GM21619 (cell line): ENCODE results near the gene KRTAP13-4.

Source experiments
- ATAC-seq: cut with Tn5 transposase; IDR thresholded peaks from one replicate; pipeline ENCODE4 v1.9.1; 2021; ENCODE audit not compliant: unreplicated experiment

KRTAP13-4 gene, protein sequence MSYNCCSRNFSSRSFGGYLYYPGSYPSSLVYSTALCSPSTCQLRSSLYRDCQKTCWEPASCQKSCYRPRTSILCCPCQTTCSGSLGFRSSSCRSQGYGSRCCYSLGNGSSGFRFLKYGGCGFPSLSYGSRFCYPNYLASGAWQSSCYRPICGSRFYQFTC

DNA sequence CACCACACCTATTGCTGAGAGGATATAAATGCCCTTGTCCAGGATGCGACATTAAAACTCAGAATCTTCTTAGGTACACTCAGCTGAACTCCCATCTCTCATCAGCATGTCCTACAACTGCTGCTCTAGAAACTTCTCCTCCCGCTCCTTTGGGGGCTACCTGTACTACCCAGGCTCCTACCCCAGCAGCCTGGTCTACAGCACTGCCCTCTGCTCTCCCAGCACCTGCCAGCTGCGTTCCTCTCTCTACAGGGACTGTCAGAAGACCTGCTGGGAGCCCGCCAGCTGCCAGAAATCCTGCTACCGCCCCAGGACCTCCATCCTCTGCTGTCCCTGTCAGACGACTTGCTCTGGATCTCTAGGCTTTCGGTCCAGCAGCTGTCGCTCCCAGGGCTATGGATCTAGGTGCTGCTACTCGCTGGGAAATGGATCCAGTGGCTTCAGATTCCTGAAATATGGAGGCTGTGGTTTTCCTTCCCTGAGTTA is at the start of gene KRTAP13-4:
Gene KRTAP13-4 (plus strand): TSS at position 51 of the 486 bp plus-strand sequence. CDS start 56 bp downstream, at position 107.
- no peak for ATAC-seq

DNA sequence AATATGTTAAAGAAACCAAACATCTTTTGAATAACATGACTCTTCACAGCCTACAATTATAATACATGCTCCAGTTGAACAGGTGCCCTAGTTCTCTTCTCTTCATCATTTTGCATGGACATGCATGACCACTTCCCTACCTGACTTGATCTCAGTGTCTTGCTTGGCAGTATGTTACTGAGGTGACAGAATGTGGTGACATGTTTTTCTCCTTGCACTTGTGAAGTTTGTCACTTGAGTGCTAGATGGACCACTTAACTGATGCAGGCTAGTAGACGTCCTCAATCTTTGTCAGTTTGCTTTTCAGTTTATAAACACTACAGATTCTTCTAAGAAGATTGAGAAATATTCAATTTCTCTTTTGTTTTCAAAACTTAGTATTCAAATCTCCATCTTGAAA is 47.8 kb upstream of the KRTAP13-4 start:
- no peak for ATAC-seq

- no peak for ATAC-seq
Measured at GRCh38 chr21:30391492-30392025, 38.5 kb upstream of the KRTAP13-4 start.

- ATAC-seq, result no peak
Measured at GRCh38 chr21:30395731-30396130, 34.3 kb upstream of the KRTAP13-4 start, which contains the start of gene KRTAP13-1. Gene KRTAP13-1 (plus strand): TSS chr21:30396031. CDS start chr21:30396087, 56 bp downstream.

- ATAC-seq, result no peak
Measured at GRCh38 chr21:30408782-30409494, 21.1 kb upstream of the KRTAP13-4 start.

DNA sequence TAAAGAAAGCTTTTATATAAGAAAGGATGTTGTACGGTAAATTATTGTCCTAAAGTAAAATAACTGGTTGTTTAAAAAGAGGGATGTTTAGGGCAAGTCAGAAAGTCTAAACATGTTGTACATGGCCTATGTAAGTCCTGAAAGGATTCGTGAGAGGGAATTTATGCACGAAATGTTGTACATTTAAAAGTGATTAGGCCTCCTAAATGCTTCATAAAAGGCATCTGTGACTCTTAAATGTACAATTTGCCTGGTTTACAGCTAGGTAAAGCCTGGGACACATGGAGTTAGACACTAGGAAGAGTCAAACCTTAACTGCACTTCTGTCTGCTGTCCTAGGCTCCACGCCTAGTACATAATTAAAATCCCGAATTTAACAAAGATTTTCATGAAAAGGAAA is 14.0 kb upstream of the KRTAP13-4 start:
- ATAC-seq, result no peak

DNA sequence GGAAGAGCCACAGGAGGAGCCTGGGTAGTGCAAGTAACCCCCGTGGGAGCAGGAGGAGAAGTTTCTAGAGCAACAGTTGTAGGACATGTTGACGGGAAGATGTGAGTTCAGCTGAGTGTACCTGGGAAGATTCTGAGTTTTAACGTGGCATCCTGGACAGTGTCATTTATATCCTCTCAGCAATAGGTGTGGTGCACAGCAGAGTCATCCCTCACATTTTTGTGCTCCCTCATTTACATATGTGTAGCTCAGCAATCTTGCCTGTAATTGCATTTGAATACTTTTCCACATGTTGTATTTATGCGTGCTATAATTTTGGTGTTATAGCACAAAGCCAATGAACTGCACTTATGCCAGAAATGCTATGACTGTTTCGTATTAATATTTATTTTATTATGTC is 4.2 kb upstream of the KRTAP13-4 start, which contains the start of gene KRTAP13-3:
Gene KRTAP13-3 (minus strand): TSS at position 101 of the 400 bp plus-strand sequence. CDS start 14 bp downstream, at position 87.
- no peak for ATAC-seq

DNA sequence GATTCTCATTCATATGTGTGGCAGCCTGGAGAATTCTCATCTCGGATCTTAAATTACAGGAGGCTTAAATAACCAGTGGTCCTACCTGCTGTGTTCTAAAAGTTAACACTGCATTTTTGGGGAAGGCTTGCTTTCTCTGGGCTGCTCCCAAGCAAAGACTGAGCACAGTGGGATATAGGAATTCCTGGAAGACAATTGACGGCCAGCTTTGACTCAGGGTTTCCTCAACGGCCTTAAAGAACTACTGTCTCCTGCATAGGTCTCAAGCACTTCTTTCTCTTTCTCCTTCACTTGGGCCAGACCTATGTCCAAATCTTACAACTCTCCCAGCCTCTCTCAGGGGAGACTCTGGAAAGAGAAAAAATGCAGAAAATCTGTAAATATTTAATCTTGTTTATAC is 3.3 kb upstream of the KRTAP13-4 start:
- no peak for ATAC-seq

DNA sequence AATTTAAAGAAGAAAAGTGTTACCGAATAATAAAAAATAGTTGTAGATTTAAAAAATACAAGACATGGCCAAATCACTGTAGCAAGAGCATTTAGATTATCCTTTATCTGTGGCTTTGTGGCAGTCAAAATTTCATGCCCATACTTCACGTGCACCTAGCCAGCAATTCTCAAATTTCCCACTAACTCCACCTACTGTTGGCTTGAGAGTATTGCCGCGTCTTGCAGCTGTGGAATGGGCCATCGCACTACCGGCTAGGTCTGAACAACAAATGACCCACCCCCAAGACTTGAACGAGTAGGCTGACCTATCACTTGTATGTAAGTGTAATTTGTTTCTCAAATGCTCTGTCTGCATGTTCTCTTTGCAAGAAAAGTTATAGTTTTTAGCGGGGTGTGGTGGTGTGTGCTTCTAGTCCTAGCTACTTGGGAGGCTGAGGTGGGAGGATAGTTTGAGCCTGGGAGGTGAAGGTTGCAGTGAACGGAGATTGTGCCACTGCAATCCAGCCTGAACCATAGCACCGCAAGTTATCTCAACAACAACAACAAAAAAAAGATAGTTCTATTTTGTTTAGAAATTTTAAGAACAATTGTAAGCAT is 4.1 kb downstream of the KRTAP13-4 start:
- ATAC-seq, result no peak

DNA sequence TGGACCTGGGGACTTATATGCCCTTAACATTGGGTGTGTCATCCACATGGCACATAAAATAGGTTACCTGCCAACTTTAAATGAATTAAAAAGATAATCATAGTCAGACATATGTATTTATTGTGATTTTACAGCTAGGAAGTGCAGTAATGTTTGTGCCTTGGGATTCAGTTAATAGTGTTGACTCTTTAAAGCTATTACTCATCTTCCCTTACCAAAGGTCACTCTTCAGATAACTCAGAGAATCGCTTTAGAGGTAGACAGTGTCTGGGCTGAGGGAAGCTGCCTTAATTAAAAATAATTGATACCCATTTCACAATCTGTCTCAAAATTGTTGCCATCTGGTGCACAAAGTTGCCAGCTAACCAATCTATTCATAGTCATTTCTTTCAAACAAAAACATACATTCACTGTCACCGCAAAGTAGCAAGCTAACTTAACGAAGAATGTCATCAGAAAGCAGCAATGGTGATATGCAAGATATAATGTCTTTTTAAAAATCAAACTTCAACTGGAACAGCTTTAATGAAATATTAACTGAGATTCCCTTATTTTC is 7.1 kb downstream of the KRTAP13-4 start:
- ATAC-seq, result no peak

- ATAC-seq, result no peak
Measured at GRCh38 chr21:30439975-30440374, 10.0 kb downstream of the KRTAP13-4 start, which contains the start of gene KRTAP15-1. Gene KRTAP15-1 (plus strand): TSS chr21:30440275. CDS start chr21:30440328, 53 bp downstream.

GRCh38 chr21:30443226-30443625 is 13.2 kb downstream of the KRTAP13-4 start:
- ATAC-seq, result no peak

GRCh38 chr21:30444204-30444603 is 14.2 kb downstream of the KRTAP13-4 start:
- no peak for ATAC-seq

DNA sequence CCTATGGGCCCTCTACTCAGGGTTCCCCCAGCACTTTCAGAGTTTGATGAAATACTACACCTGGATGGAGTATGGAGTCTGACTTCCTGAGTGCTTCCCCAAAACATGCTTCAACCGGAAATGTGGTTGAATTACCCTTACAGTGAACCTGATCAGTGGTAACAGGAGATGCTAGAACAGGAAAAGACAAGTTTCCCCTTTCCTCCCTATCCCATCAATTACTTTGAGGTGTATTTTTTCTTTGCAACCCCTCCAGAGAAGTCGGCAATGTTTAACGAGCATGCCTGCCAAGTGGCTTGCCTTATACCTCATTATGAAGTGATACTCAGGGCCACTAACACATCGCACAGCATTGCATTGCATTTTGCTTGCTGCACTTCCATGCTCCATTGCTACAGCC is 17.0 kb downstream of the KRTAP13-4 start:
- no peak for ATAC-seq

DNA sequence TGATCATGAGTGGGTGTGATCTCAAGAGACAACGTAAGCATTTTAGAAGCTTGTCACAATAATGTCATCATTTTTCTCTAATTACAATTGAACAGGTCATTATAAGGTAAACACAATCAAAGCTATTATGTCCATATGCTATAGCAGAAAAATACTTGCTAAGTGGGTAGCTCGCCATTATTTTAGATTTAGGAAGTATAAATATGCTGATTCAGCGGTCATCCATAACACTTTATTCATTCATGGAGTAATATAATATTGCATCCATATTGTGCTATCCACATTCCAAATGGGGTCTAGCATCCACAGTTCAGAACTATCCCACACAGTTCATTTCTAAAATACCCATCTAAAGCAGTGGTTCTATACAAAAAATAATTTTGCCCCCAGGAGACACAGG is 18.5 kb downstream of the KRTAP13-4 start:
- ATAC-seq, result no peak

DNA sequence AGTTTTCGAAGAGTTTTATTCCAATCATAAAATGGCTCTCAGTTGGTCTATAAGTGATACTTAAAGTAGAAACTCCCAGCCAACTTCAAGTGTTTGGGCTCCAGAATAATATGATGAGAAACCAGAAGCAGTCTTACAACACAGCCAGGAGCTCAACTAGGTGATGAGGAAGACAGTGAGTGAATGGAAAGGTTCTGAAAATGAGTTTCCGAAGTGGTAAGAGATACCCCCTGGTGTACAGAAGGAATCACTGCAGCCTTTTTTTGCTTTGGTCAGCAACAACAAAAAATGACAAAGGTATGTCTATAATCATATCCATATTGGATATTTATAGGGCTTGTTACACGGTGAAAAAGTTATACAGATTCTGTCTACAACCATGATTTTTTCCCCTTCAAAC is 33.7 kb downstream of the KRTAP13-4 start:
- ATAC-seq, result no peak

DNA sequence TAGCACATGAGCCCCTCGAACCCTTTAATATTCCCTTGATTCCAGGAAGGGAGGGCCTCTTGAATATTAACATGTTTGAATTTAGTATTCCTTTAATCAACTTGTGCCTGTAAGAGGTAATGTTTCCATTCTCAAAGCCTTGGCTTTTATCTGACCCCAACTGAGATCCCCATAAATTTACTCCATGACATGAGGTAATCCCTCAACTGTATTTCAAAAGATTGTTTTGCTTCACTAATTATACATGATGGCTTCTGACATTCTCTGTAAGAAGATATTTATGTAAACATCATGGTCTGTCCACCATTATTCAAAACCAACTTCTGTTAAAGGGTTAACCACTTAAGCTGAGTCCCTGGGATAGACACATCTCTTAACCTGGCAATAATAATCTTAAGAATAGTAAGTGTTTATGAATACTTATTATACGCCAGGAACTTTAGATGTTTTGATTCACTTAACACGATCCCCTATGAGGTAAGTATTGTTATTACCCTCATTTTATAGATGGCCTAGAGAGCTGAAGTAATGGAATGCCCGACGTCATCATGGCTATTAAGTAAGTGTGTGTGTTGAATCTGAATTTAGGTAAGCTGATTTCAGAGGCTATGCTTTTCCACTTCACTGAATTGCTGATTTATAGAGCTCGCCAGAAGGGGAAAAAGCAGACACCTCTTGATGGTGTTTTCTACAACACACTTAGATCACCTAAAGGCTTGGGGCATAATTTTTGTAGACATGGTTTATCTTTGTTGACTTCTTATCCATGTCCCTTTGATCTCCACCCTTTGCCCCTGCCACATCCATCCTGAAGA is 39.1 kb downstream of the KRTAP13-4 start:
- ATAC-seq, result no peak

GRCh38 chr21:30478004-30478403 is 48.0 kb downstream of the KRTAP13-4 start:
- no peak for ATAC-seq

- no peak for ATAC-seq
Measured at GRCh38 chr21:30479259-30479658, 49.2 kb downstream of the KRTAP13-4 start.

- ATAC-seq, result no peak
Measured at GRCh38 chr21:30480145-30480544, 50.1 kb downstream of the KRTAP13-4 start, which contains the start of gene KRTAP19-1. Gene KRTAP19-1 (minus strand): TSS chr21:30480367. CDS start chr21:30480317, 50 bp downstream.
